HCT116 (cell line): ENCODE measurements around the gene CD44. TPM values are rescaled to one million over a fixed set of nuclear protein-coding genes. Genes with fewer than 3 reads are reported as not detected.
A peak's percentile ranks its signal among the peaks of the same experiment; 100 is the strongest.

Source experiments
- ATAC-seq: fragments of 200-7000 bp; cut with Tn5 transposase; 2 replicates; pipeline ENCODE4 v1.9.1; 2020; ENCODE audit warnings: mild to moderate bottlenecking, moderate library complexity
- BruUV-seq: library from RNA; stranded (reverse); fragments of 400-500 nt; replicated peaks from 2 replicates; lab custom pipeline; 2021; lab: Mats Ljungman, UMichigan
- CTCF ChIA-PET: fragments of 300-600 bp; sonication (Branson Sonifier 250); formaldehyde crosslinking; loops from one replicate; lab custom pipeline; 2021; ENCODE audit warnings: antibody characterized with exemption; lab: Charles Lee
- POLR2A ChIA-PET: fragments of 300-600, 350-600 bp; sonication (Branson Sonifier 250); formaldehyde crosslinking; loops from one replicate; lab custom pipeline; 2021; ENCODE audit warnings: antibody characterized with exemption; lab: Charles Lee
- RAD21 ChIA-PET, 2 experiments: fragments of 300-600 bp; sonication (Branson Sonifier 250); formaldehyde crosslinking; loops; one replicate each; lab custom pipeline; 2023; ENCODE audit warnings: low total read pairs in 2 of 2; ENCODE audit not compliant: uncharacterized antibody in 2 of 2, unreplicated experiment in 2 of 2, low non-redundant PET in 1 of 2; lab: Charles Lee
- DNase-seq: peaks from one replicate; pipeline ENCODE4 v3.0.0-alpha.2; 2010; ENCODE audit warnings: low read depth, low spot score
- H2AFZ ChIP-seq: fragments of 200-600 bp; shearing (Covaris generic), sonication (generic); 2 replicates; pipeline ENCODE4 v1.6.1; 2017; ENCODE audit warnings: low read depth, mixed run types, mixed read lengths, antibody characterized with exemption, low read length; ENCODE audit not compliant: poor library complexity, severe bottlenecking
- H3K27ac ChIP-seq: 2 replicates; pipeline ENCODE4 v1.5.1; 2012; ENCODE audit warnings: low read depth, low read length
- H3K27me3 ChIP-seq: fragments of 200-600 bp; sonication (generic); 2 replicates; pipeline ENCODE4 v1.6.1; 2016; ENCODE audit warnings: mixed run types, low read length, mixed read lengths; ENCODE audit not compliant: insufficient read depth
- H3K36me3 ChIP-seq, 2 experiments: fragments of 200-500 bp in 1 of 2; fragments of 200-600 bp in 1 of 2; sonication (Bioruptor generic) in 1 of 2; sonication (generic) in 1 of 2; 2 replicates each; pipeline versions ENCODE4 v1.5.1 to v1.6.1; 2014 to 2016; ENCODE audit warnings: low read length in 2 of 2, inconsistent platforms in 1 of 2, mixed read lengths in 1 of 2, mixed run types in 1 of 2; ENCODE audit not compliant: insufficient read depth in 2 of 2, control insufficient read depth in 1 of 2
- H3K4me1 ChIP-seq, 2 experiments: fragments of 200-600 bp in 1 of 2; sonication (generic) in 1 of 2; 2 replicates each; pipeline versions ENCODE4 v1.5.1 to v1.6.1; 2012 to 2017; ENCODE audit warnings: low read length in 2 of 2, inconsistent platforms in 1 of 2, mild to moderate bottlenecking in 1 of 2, mixed read lengths in 1 of 2, mixed run types in 1 of 2, moderate library complexity in 1 of 2; ENCODE audit not compliant: insufficient read depth in 2 of 2, control insufficient read depth in 1 of 2
- H3K4me2 ChIP-seq: fragments of 200-600 bp; sonication (generic); 2 replicates; pipeline ENCODE4 v1.6.1; 2017; ENCODE audit warnings: mixed run types, low read length, mixed read lengths
- H3K4me3 ChIP-seq, 2 experiments: fragments of 200-600 bp in 1 of 2; sonication (generic) in 1 of 2; replicated peaks in 1 of 2; 2 replicates each; pipeline ENCODE4 v1.5.1; 2011 to 2016; ENCODE audit warnings: low read length in 2 of 2, control low read depth in 1 of 2, low read depth in 1 of 2, mild to moderate bottlenecking in 1 of 2, mixed read lengths in 1 of 2, mixed run types in 1 of 2
- H3K79me2 ChIP-seq: fragments of 200-600 bp; sonication (generic); 2 replicates; pipeline ENCODE4 v1.6.1; 2017; ENCODE audit warnings: mild to moderate bottlenecking, mixed run types, low read length, moderate library complexity, mixed read lengths; ENCODE audit not compliant: insufficient read depth
- H3K9ac ChIP-seq: fragments of 200-600 bp; sonication (generic); 2 replicates; pipeline ENCODE4 v1.6.1; 2016; ENCODE audit warnings: low read length, mixed read lengths
- H3K9me2 ChIP-seq: fragments of 200-600 bp; sonication (generic), shearing (Covaris generic); 2 replicates; pipeline ENCODE4 v1.6.1; 2017; ENCODE audit warnings: mixed run types, mild to moderate bottlenecking, moderate library complexity; ENCODE audit not compliant: insufficient read depth
- H3K9me3 ChIP-seq, 2 experiments: fragments of 200-500 bp in 1 of 2; fragments of 200-600 bp in 1 of 2; sonication (Bioruptor generic) in 1 of 2; sonication (generic) in 1 of 2; 2 replicates each; pipeline ENCODE4 v1.6.1; 2014 to 2017; ENCODE audit warnings: low read length in 2 of 2, mixed read lengths in 2 of 2, inconsistent platforms in 1 of 2, low read depth in 1 of 2, mild to moderate bottlenecking in 1 of 2, mixed run types in 1 of 2, moderate library complexity in 1 of 2; ENCODE audit not compliant: control insufficient read depth in 1 of 2, insufficient read depth in 1 of 2
- H4K20me1 ChIP-seq: fragments of 200-600 bp; sonication (generic), shearing (Covaris generic); 2 replicates; pipeline ENCODE4 v1.6.1; 2017; ENCODE audit warnings: mixed run types, mild to moderate bottlenecking, moderate library complexity; ENCODE audit not compliant: insufficient read depth
- ATF3 ChIP-seq: IDR thresholded peaks from 2 replicates; pipeline ENCODE4 v1.6.1; 2012
- CBX3 ChIP-seq: IDR thresholded peaks from 2 replicates; pipeline ENCODE4 v1.6.1; 2012; ENCODE audit warnings: low read depth
- CEBPB ChIP-seq: IDR thresholded peaks from 2 replicates; pipeline ENCODE4 v1.6.1; 2012; ENCODE audit warnings: low read depth
- CTCF ChIP-seq, 3 experiments: fragments of 200-600 bp in 1 of 3; sonication (generic) in 1 of 3; IDR thresholded peaks in 2 of 3; conservative IDR thresholded peaks in 1 of 3; 2 replicates each; pipeline ENCODE4 v1.5.1; 2012 to 2017; ENCODE audit warnings: low read depth in 2 of 3, low read length in 2 of 3, antibody characterized with exemption in 1 of 3, borderline replicate concordance in 1 of 3, control low read depth in 1 of 3, mild to moderate bottlenecking in 1 of 3, mixed read lengths in 1 of 3, mixed run types in 1 of 3, moderate library complexity in 1 of 3; ENCODE audit not compliant: insufficient read depth in 1 of 3
- EGR1 ChIP-seq: IDR thresholded peaks from 2 replicates; pipeline ENCODE4 v1.6.1; 2012; ENCODE audit warnings: low read depth
- ELF1 ChIP-seq: IDR thresholded peaks from 2 replicates; pipeline ENCODE4 v1.6.1; 2012; ENCODE audit warnings: low read depth, borderline replicate concordance
- EZH2phosphoT487 ChIP-seq: fragments of 200-600 bp; IDR thresholded peaks from 2 replicates; pipeline ENCODE4 v1.6.1; 2018; ENCODE audit warnings: antibody characterized with exemption, borderline replicate concordance
- MAX ChIP-seq: IDR thresholded peaks from 2 replicates; pipeline ENCODE4 v1.6.1; 2012
- POLR2A ChIP-seq: IDR thresholded peaks from 2 replicates; pipeline ENCODE4 v1.7.0; 2011; ENCODE audit warnings: borderline replicate concordance; ENCODE audit not compliant: insufficient read depth, insufficient read length; ENCODE audit errors: extremely low read depth
- RAD21 ChIP-seq: IDR thresholded peaks from 2 replicates; pipeline ENCODE4 v1.6.1; 2012; ENCODE audit warnings: low read depth, mild to moderate bottlenecking
- SIN3A ChIP-seq: IDR thresholded peaks from 2 replicates; pipeline ENCODE4 v1.6.1; 2012; ENCODE audit warnings: low read depth
- SP1 ChIP-seq: IDR thresholded peaks from 2 replicates; pipeline ENCODE4 v1.6.1; 2012; ENCODE audit warnings: low read depth
- TCF7L2 ChIP-seq: IDR thresholded peaks from 2 replicates; pipeline ENCODE4 v1.7.0; 2011; ENCODE audit warnings: borderline replicate concordance, inconsistent platforms; ENCODE audit not compliant: insufficient read depth, insufficient read length; ENCODE audit errors: extremely low read depth
- ZFX ChIP-seq: fragments of 450-650 bp; IDR thresholded peaks from 2 replicates; pipeline ENCODE4 v1.6.1; 2017
- ZNF274 ChIP-seq: fragments of 200-500 bp; sonication (Bioruptor generic); IDR thresholded peaks from 2 replicates; pipeline ENCODE4 v1.6.1; 2014; ENCODE audit warnings: mild to moderate bottlenecking, low read depth, low read length, inconsistent platforms
- intact Hi-C: fragments of 100-400 bp; cut with micrococcal nuclease; formaldehyde crosslinking; loops from 2 replicates; pipeline ENCODE4 v1.10.0; 2022
- total RNA-seq: library from RNA; stranded (reverse); gene quantifications from one replicate; pipeline ENCODE4 v1.2.1, GENCODE V29; 2021; ENCODE audit not compliant: unreplicated experiment

CD44 gene
- total RNA-seq, 1 experiment from 2014 or later, result 742 TPM

- H3K4me1 ChIP-seq, result no peaks in the 10 kb centered on the region
- no peak overlapping the region for H3K4me2 ChIP-seq
- H3K36me3 ChIP-seq, result no peaks in the 10 kb centered on the region
- no peak for TF ChIP-seq CEBPB
- 0 out of 6 replicates have a peak, but pooled peaks of 1 of the 3 experiments have one; percentile 3 for TF ChIP-seq CTCF (IDR thresholded peaks at IDR 0.05 in 2 of 3, conservative IDR thresholded peaks at IDR 0.05 in 1 of 3; ENCODE audit: borderline replicate concordance in 1 of 3, insufficient read depth in 1 of 3, low read depth in 2 of 3, low read length in 2 of 3)
- no peak for TF ChIP-seq ZNF274
- ChIA-PET CTCF (no interaction called here), RAD21 (no interaction called here), POLR2A (no interaction called here)
- H3K4me3 ChIP-seq, result no peak overlapping the region
- H3K27me3 ChIP-seq, result no peaks in the 10 kb centered on the region
- H3K27ac ChIP-seq, result no peak overlapping the region
- ATAC-seq (peak; percentile 40; the same call in 1 of the 2 replicates), DNase-seq (no peak)
- BruUV-seq, result no TSS peak
- no peaks in the 10 kb centered on the region for H4K20me1 ChIP-seq
- no peaks in the 10 kb centered on the region for H3K9me2 ChIP-seq
- intact Hi-C loops, result no loop called here
- H3K9ac ChIP-seq, result no peak overlapping the region
- no peaks in the 10 kb centered on the region for H3K9me3 ChIP-seq
- H3K79me2 ChIP-seq, result no peaks in the 10 kb centered on the region
- H2AFZ ChIP-seq, result no peak overlapping the region
These were observed 136.2 kb downstream of the CD44 start for GRCh38 chr11:35274909-35275785.

- intact Hi-C loops, result no loop called here
- Histone ChIP-seq H3K4me3 (no peak overlapping the region), H3K4me1 (no peaks in the 10 kb centered on the region), H3K27me3 (no peaks in the 10 kb centered on the region), H3K27ac (no peak overlapping the region), H3K9me2 (no peaks in the 10 kb centered on the region), H3K9me3 (no peaks in the 10 kb centered on the region), H3K79me2 (no peaks in the 10 kb centered on the region), H3K9ac (no peak overlapping the region), H3K4me2 (no peak overlapping the region), H2AFZ (no peak overlapping the region), H4K20me1 (no peaks in the 10 kb centered on the region), H3K36me3 (no peaks in the 10 kb centered on the region)
- DNase-seq, result no peak
- ChIA-PET CTCF (no interaction called here), RAD21 (no interaction called here), POLR2A (no interaction called here)
- no TSS peak for BruUV-seq
- no peak for ATAC-seq
- TF ChIP-seq MAX (no peak), RAD21 (no peak), EGR1 (no peak), EZH2phosphoT487 (no peak), ATF3 (no peak), ELF1 (no peak), POLR2A (no peak), SP1 (no peak), TCF7L2 (no peak), CBX3 (no peak), SIN3A (no peak), ZFX (no peak)
These were observed 136.8 kb downstream of the CD44 start for GRCh38 chr11:35275786-35276170.
